ENCODE results near the gene SNAP47. TPM values are rescaled to one million over a fixed set of nuclear protein-coding genes. Genes with fewer than 3 reads are reported as not detected.
"Not testable (repeated sequence)": the region's sequence is repeated elsewhere in the genome, so short reads cannot be mapped to it uniquely, and the experiment has no call there.

The SNAP47 gene
- total RNA-seq = 44.1 and 65.5 TPM in 2 replicates

- peak; percentile 70 for DNase-seq (ENCODE audit: low read depth)
Observed at GRCh38 chr1:227734856-227735538, at the start of gene SNAP47, which contains the start of gene JMJD4. SNAP47 (plus strand) TSS chr1:227735435; CDS start chr1:227747737, 12,302 bp downstream. JMJD4 (minus strand) TSS chr1:227735302; CDS start chr1:227735273, 29 bp downstream.

DNA sequence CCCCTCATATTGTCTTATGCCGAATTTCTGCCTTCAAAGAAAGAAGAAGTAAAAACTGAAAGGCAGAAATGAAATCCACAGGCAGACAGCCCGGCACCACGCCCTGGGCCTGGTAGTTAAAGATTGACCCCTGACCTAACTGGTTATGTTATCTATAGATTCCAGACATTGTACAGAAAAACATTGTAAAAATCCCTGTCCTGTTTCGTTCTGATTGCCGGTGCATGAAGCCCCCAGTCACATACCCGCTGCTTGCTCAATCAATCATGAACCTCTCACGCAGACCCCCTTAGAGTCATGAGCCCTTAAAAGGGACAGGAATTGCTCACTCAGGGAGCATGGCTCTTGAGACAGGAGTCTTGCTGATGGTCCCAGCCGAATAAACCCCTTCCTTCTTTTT lies 49.4 kb upstream of the SNAP47 start:
- no peak for DNase-seq (ENCODE audit: low read depth)

- no peak for DNase-seq (ENCODE audit: low read depth)
Observed at GRCh38 chr1:227697321-227697864, 37.8 kb upstream of the SNAP47 start.

DNA sequence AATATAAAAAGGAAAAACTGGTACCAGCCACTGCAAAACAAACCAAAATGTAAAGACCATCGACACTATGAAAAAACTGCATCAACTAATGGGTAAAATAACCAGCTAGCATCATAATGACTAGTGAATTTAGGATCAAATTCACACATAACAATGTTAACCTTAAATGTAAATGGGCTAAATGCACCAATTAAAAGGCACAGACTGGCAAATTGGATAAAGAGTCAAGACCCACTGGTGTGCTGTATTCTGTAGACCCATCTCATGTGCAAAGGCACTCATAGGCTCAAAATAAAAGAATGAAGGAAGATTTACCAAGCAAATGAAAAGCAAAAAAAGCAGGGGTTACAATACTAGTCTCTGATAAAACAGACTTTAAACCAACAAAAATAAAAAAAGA lies 33.6 kb upstream of the SNAP47 start:
- not testable (repeated sequence) for DNase-seq (ENCODE audit: low read depth)

- DNase-seq (ENCODE audit: low read depth) = no peak
Observed at GRCh38 chr1:227707846-227708245, 27.4 kb upstream of the SNAP47 start.

- DNase-seq (ENCODE audit: low read depth) = no peak
Observed at GRCh38 chr1:227709451-227709850, 25.8 kb upstream of the SNAP47 start.

DNA sequence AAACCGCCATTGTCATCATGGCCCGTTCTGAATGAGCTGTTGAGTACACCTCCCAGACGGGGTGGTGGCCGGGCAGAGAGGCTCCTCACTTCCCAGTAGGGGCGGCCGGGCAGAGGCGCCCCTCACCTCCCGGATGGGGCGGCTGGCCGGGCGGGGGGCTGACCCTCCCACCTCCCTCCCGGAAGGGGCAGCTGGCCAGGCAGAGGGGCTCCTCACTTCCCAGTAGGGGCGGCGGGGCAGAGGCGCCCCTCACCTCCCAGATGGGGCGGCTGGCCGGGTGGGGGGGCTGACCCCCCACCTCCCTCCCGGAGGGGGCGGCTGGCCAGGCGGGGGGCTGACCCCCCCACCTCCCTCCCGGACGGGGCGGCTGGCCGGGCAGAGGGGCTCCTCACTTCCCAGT lies 24.8 kb upstream of the SNAP47 start:
- not testable (repeated sequence) for DNase-seq (ENCODE audit: low read depth)

GRCh38 chr1:227712648-227713047 lies 22.6 kb upstream of the SNAP47 start:
- DNase-seq (ENCODE audit: low read depth) = no peak

GRCh38 chr1:227718932-227719331 lies 16.3 kb upstream of the SNAP47 start:
- DNase-seq (ENCODE audit: low read depth) = no peak

- no peak for DNase-seq (ENCODE audit: low read depth)
Observed at GRCh38 chr1:227723474-227723873, 11.8 kb upstream of the SNAP47 start.

- DNase-seq (ENCODE audit: low read depth) = no peak
Observed at GRCh38 chr1:227725046-227725445, 10.2 kb upstream of the SNAP47 start.

DNA sequence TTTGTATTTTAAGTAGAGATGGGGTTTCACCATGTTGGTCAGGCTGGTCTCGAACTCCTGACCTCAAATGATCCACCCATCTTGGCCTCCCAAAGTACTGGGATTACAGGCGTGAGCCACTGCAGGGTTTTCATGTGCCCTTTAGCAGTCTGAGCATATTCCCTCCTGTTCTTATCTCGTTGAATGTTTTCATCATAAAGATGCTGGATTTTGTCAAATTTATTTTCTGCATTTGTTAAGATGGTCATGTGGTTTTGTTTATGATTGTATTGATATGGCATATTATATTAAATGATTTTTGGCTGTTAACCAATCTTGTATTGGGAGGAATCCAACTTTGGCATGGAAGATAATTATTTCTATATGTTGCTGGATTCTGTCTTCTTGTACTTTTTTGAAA lies 8.9 kb upstream of the SNAP47 start:
- DNase-seq (ENCODE audit: low read depth) = no peak

- DNase-seq (ENCODE audit: low read depth) = no peak
Observed at GRCh38 chr1:227726924-227727599, 8.2 kb upstream of the SNAP47 start.

- DNase-seq (ENCODE audit: low read depth) = peak; percentile 89
Observed at GRCh38 chr1:227728059-227728891, 7.0 kb upstream of the SNAP47 start.

DNA sequence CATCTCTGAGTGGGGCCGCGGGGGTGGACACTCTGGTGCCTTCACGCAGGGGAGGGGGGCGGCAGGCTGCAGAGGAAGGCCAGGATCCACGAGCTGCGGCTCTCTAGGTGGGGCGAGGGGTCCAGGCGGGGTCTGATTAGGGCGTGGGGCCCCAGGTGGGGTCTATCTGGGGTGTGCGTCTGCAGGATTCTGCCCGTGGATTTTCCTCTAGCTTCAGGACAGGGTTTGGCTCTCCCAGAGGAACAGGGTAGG lies 6.4 kb upstream of the SNAP47 start:
- no peak for DNase-seq (ENCODE audit: low read depth)

DNA sequence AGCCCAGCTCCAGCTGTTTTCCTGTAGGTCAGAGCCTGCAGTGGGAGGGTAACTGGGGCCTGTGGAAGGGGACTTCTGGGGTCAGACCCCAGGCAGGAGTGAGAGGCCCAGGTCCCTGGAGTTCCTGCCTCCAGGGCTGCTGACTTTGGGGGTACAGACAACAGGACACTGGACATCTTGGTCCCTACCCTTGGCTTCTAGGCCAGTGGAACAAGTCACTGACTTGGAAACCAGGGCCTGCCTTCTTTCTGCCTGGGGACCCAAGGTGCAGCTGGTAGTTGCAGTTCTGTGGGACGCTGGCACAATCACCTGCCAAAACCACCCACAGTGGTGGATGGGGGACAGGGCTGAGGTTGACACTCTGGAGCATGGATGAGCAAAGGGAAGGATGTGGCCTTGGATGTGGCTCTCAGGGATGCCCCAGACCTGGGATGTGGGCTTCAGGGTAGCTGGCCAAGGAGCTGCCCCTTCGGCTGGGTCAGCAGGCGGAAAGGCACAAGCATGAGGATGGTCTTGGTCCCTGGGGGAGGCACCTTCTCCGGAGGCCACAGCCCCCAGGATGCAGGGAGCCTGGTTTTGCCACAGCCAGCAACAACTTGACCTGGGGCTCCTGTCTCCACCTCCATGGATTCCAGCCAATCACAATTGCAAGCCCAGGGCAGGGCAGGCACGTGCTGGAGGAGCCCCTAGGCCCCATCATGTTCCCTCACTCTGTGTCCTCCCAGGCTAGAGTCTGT lies 5.9 kb upstream of the SNAP47 start:
- DNase-seq (ENCODE audit: low read depth) = no peak

GRCh38 chr1:227729881-227730629 lies 5.2 kb upstream of the SNAP47 start:
- peak; percentile 41 for DNase-seq (ENCODE audit: low read depth)

GRCh38 chr1:227730630-227731151 lies 4.5 kb upstream of the SNAP47 start:
- no peak for DNase-seq (ENCODE audit: low read depth)

DNA sequence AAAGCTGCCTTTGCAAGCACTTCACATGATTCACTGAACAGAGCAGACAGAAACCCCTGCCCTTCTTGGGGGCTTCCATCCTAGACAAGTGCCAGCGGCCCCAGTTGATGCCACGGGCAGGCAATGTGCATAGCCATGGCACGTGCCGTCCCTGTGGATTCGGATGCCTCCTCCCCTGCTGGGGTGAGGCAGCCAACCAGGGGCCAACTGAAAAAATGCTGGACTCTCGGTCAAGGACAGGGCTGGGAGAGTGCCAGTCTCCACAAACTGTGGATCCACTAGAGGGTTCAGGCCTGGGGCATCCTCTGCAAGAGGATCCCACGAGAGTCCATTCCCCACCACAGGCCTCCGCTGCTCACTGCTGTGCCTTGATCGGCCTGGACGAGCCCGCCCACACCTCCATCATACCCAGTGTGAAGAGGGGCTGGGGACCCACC lies 4.0 kb upstream of the SNAP47 start:
- DNase-seq (ENCODE audit: low read depth) = no peak

GRCh38 chr1:227731696-227732585 lies 3.3 kb upstream of the SNAP47 start:
- DNase-seq (ENCODE audit: low read depth) = no peak

Data from renal cortical epithelial cell (primary cell).